Peyer's patch (tissue), 4 donors: ENCODE measurements around the gene GSTM4.

Experiments used
- POLR2A ChIP-seq, 2 donors: fragments of 450-650 bp; IDR thresholded peaks; one replicate each; pipeline ENCODE4 v1.5.1; 2017; ENCODE audit warnings: antibody characterized with exemption in 2 of 2, mild to moderate bottlenecking in 2 of 2, moderate library complexity in 2 of 2
- TF ChIP-seq, protein P1 (sequence below), 6 experiments: fragments of 450-650 bp in 4 of 6; fragments of 200-600 bp in 2 of 6; sonication (generic) in 1 of 6; IDR thresholded peaks; one replicate each; pipeline ENCODE4 v1.5.1; 2017 to 2019; ENCODE audit warnings: antibody characterized with exemption in 6 of 6, mild to moderate bottlenecking in 3 of 6, moderate library complexity in 1 of 6

GRCh38 chr1:109659997-109660690, 4.2 kb downstream of the GSTM4 start:
- TF ChIP-seq, protein P1, sequence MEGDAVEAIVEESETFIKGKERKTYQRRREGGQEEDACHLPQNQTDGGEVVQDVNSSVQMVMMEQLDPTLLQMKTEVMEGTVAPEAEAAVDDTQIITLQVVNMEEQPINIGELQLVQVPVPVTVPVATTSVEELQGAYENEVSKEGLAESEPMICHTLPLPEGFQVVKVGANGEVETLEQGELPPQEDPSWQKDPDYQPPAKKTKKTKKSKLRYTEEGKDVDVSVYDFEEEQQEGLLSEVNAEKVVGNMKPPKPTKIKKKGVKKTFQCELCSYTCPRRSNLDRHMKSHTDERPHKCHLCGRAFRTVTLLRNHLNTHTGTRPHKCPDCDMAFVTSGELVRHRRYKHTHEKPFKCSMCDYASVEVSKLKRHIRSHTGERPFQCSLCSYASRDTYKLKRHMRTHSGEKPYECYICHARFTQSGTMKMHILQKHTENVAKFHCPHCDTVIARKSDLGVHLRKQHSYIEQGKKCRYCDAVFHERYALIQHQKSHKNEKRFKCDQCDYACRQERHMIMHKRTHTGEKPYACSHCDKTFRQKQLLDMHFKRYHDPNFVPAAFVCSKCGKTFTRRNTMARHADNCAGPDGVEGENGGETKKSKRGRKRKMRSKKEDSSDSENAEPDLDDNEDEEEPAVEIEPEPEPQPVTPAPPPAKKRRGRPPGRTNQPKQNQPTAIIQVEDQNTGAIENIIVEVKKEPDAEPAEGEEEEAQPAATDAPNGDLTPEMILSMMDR (IDR thresholded peaks at IDR 0.05), result no peak
- TF ChIP-seq POLR2A (IDR thresholded peaks at IDR 0.05), result no peak
